Activated effector memory CD4-positive, alpha-beta T cell treated with Interleukin-2 at 50 U/mL for 16 hours (primary cell): Measurements from ENCODE around the gene TXNDC11.

Experiments
- DNase-seq: peaks from one replicate; pipeline ENCODE4 v3.0.0-alpha.2; 2020

The TXNDC11 gene

GRCh38 chr16:11674001-11674817 lies 68.4 kb downstream of the TXNDC11 start:
- DNase-seq, result no peak

GRCh38 chr16:11673091-11674000 lies 69.3 kb downstream of the TXNDC11 start:
- DNase-seq, result no peak

GRCh38 chr16:11672206-11673090 lies 70.2 kb downstream of the TXNDC11 start:
- DNase-seq, result peak; percentile 29

GRCh38 chr16:11671676-11672075 lies 71.0 kb downstream of the TXNDC11 start:
- DNase-seq, result no peak

- DNase-seq, result no peak
These were observed 71.4 kb downstream of the TXNDC11 start for GRCh38 chr16:11671271-11671670.

- DNase-seq, result no peak
These were observed 72.2 kb downstream of the TXNDC11 start for GRCh38 chr16:11670171-11671131.

- no peak for DNase-seq
These were observed 73.1 kb downstream of the TXNDC11 start for GRCh38 chr16:11669380-11670146.

- no peak for DNase-seq
These were observed 73.9 kb downstream of the TXNDC11 start for GRCh38 chr16:11668623-11669379.

GRCh38 chr16:11667824-11668622 lies 74.6 kb downstream of the TXNDC11 start, which contains the start of gene SNN:
TSS of gene SNN (plus strand) at chr16:11668455. CDS start at chr16:11676060, 7,605 bp downstream.
- DNase-seq, result peak; percentile 80

GRCh38 chr16:11667221-11667823 lies 75.3 kb downstream of the TXNDC11 start:
- DNase-seq, result no peak

GRCh38 chr16:11666103-11667055 lies 76.3 kb downstream of the TXNDC11 start:
- no peak for DNase-seq

GRCh38 chr16:11665071-11665491 lies 77.6 kb downstream of the TXNDC11 start:
- peak; percentile 19 for DNase-seq

- no peak for DNase-seq
These were observed 80.1 kb downstream of the TXNDC11 start for GRCh38 chr16:11662582-11662981.

GRCh38 chr16:11660565-11660964 lies 82.1 kb downstream of the TXNDC11 start:
- DNase-seq, result no peak

- DNase-seq, result no peak
These were observed 83.6 kb downstream of the TXNDC11 start for GRCh38 chr16:11658896-11659708.

GRCh38 chr16:11657556-11657955 lies 85.1 kb downstream of the TXNDC11 start:
- DNase-seq, result no peak
